Effector CD8-positive, alpha-beta T cell (primary cell): Measurements from ENCODE around the gene AGPAT1.
A peak's percentile ranks its signal among the peaks of the same experiment; 100 is the strongest.
"Not testable (repeated sequence)": the region's sequence is repeated elsewhere in the genome, so short reads cannot be mapped to it uniquely, and the experiment has no call there.

ENCODE experiments used
- DNase-seq: peaks from one replicate; lab custom pipeline; 2025; lab: John Stamatoyannopoulos, UW

AGPAT1 gene

GRCh38 chr6:32198866-32199265 is 23.0 kb upstream of the AGPAT1 start:
- no peak for DNase-seq

GRCh38 chr6:32198345-32198696 is 22.4 kb upstream of the AGPAT1 start:
- no peak for DNase-seq

DNA sequence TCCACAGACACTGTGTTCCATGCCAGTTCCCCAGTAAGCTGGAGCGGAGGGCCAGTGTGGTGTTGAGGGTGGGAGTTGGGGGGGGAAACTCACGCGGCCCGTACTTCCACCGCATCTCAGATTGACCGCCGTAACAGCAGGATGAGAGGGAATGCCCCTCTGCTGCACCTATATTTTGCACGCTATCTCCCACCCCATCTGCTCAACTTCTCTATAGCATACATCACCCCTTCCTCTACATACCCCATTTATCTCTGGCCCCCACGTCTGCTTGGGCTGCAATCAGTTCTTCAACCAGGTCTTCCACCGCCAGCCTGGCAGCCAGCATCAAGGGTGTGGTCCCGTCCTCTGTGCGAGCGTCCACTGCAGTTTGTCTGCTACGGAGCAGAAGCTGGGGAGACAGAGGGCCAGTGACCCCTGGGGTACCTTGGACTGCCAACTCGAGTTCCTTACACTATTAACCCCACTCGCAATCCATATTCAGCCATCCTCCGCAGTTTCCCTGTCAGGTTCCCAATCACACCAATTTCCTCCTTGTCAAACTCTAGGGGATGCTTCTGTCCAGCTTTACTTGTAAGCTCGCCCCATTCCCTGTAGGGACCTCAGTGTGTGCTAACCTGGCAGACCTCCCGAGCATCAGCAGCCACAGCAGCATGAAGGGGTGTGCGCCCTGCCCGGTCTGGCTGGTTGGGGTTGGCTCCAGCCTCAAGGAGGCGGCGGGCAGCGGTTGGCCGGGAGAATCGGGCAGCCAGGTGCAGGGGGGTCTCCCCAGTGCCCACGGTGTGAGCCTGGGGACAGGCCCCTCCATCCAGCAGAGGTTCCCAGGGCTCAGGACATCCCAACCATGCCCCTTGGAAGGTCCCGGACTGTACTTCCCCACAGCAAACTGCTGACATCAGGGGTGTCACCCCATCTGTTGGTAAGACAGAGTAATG is 21.1 kb upstream of the AGPAT1 start:
- DNase-seq, result no peak

DNA sequence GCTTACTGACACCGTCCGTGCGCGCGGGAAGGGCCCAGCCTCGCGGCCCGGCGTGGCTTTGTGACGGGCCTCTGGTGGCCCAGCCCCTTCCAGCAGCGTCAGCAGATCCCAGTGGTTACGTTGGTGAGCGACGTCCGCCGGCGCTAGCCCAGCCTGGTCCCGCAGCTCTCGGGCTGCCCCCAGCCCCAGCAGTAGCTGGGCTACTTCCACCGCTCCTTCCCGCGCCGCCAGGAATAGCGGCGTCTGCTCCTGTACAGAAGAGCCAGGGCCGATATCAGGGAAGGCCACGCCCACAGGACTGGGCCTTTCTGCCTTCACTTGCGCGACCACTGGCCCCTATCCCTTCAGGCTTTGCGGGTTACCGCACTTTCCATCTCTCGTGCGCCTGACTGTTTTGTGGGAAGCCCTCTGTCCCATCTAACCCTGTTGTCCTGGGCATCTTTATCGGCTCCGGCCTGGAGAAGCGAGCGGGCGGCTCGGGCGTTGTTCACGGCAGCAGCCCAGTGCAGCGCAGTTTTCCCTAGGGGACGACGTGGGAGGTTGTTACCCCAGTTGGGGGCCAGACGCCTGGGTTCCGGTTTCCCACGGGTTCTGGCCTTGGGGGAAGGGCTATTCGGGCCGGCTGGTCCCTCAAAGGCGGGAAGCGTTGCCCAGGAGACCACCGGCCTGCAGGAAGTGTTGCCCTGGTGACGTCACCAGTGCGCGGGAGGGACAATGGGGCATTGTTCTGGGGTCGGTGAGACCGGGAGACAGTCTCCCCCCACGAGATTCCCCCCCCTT is 20.2 kb upstream of the AGPAT1 start:
- DNase-seq, result peak; percentile 57

DNA sequence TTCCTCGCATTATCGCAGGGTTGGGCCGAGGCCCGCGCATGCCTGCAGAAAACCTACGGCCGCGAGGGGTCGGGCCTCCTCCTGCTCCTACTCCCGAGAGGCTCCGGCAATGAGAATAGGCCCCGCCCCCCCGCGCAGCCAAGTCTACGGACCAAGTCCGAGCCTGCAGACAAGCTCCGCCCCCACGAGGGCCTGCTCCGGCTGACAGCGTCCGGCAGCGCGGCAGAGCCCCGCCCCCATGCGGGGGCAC is 19.7 kb upstream of the AGPAT1 start:
- peak; percentile 98 for DNase-seq

- DNase-seq, result no peak
These were observed 19.2 kb upstream of the AGPAT1 start for GRCh38 chr6:32194825-32195651.

- DNase-seq, result no peak
These were observed 18.5 kb upstream of the AGPAT1 start for GRCh38 chr6:32194388-32194787.

DNA sequence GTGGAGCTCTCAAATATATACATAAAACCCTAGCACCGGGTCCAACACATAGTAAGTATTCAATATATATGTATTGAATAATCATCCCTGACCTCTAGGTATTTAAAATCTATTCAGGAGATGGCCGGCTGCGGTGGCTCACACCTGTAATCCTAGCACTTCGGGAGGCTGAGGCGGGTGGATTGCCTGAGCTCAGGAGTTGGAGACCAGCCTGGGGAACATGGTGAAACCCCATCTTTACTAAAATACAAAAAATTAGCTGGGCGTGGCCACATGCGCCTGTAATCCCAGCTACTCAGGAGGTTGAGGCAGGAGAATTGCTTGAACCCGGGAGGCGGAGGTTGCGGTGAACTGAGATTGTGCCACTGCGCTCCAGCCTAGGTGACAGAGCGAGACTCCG is 17.2 kb upstream of the AGPAT1 start:
- not testable (repeated sequence) for DNase-seq

- DNase-seq, result peak; percentile 37
These were observed 16.7 kb upstream of the AGPAT1 start, which contains the start of gene GPSM3 for GRCh38 chr6:32192608-32193039. TSS of gene GPSM3 (minus strand) at chr6:32192643. CDS start at chr6:32192513, 130 bp downstream.

DNA sequence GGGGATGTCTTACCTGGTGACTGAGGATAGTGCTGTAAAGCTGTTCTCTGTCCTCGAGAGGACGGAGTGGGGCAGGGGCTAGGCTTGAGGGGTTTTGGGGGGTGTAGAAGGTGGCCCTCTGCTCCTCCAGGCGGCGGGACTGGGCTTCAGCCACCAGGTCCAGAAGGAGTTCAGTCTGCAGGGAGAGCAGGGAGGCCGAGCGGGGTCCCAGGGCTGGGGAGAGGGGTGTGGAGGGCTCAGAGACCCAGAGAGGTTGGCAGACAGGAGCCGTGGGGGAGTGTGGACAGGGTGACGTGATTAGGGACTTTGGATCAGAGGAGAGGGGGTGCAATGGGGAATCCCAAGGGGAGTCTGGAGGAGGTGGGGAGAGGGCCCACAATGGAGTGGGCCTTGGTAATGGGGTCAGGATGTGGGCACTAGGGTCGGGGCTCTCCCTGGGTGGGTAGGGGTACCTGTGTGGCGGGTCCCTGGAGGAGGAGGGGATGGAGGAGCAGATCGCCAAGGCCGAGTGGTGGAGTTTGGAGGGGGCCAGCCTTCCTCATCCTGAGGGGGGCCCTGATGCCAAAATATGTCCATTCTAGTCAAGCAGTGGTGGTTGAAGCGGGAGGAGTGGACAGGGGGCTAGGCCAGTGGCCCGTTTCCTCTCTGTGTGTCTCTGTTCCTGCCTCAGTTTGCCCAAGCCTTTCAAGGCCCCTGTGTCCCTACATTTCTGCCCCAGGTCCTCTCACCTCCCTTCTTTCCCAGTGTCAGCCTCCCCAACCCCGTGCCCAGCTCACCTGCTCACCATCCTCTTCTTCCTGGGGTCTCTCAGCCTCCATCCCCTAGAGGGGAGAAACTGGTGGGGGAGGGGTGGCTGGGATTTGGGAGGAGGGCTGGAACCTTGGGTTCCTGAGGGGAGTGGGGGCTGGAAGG is 16.1 kb upstream of the AGPAT1 start:
- peak; percentile 11 for DNase-seq

DNA sequence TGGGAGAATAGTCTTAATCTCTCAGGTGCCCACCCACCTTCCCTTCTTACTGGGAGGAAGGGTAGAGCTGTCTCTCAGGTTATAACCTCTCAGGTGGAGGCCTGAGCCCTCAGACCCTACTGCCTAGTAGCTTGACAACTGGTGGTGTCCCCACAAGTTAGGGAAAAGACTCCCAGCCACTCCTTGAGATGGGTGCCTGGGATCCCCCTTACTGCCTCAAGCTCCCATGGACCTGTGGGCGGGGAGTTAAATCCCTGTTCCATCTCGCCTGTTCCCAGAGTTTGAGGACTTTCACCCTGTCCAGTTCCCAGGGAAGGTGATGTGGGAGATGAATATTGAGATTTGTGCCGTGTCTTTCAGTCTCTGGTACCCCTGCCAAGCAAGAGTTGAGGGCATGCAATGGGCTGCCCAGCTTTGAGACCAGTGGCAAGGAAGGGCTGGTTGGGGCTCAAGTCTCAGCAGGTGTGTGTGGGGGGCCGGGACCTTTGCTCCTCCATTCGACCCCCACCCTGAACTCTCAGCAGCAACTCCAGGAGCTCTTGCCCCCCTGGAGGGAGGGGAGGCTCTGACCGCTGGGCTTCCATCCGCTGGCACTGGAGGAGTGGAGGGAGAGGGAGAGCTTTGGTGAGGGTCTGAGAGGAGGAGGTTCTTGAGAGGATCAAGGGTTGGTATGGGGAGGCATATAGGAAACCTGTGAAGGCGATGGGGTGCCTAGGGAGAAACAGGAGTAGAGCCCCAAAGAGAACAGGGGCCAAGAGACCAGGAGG is 15.2 kb upstream of the AGPAT1 start:
- no peak for DNase-seq

DNA sequence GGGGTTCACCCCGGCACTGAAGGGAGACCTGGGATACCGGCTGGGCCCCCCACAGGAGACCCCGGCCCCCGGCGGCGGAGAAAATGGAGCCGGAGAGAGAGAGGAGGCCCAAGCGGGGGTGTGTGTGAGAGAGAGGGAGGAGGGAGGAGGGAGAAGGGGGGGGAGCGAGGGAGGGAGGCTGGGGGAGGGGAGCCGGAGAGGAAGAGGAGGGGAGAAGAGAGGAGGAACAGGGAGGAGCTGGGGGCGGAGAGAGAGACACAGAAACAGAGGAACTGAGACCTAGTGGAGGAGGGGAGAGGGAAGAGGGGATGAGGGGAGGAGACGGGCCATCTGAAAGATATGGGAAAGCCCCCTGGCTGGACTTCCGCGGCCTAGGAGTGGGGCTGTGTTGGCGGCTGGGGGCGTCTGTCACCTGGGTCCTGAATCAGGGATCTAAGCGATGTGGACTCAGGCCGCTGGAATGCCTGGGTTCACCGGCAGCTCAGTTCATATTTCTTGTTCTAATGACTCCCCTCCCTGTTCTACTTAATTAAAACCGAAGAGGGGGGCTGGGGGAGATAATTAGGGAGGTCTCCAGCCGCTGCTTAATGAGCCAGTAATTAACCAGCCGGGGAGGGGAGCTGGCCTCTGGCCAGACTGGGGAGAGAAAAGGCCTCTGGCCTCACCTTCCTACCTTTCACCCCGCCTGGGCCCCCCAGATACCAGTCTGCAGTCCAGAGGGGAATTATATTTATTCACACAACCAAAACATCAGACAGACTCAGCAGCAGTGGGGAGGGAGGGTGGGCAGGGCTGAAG is 14.4 kb upstream of the AGPAT1 start, which contains the start of gene PBX2:
PBX2 (minus strand) TSS at position 149 of the 798 bp plus-strand sequence. CDS start 287 bp downstream, outside the sequence.
- DNase-seq, result peak; percentile 59

GRCh38 chr6:32189742-32190053 is 13.8 kb upstream of the AGPAT1 start:
- no peak for DNase-seq

DNA sequence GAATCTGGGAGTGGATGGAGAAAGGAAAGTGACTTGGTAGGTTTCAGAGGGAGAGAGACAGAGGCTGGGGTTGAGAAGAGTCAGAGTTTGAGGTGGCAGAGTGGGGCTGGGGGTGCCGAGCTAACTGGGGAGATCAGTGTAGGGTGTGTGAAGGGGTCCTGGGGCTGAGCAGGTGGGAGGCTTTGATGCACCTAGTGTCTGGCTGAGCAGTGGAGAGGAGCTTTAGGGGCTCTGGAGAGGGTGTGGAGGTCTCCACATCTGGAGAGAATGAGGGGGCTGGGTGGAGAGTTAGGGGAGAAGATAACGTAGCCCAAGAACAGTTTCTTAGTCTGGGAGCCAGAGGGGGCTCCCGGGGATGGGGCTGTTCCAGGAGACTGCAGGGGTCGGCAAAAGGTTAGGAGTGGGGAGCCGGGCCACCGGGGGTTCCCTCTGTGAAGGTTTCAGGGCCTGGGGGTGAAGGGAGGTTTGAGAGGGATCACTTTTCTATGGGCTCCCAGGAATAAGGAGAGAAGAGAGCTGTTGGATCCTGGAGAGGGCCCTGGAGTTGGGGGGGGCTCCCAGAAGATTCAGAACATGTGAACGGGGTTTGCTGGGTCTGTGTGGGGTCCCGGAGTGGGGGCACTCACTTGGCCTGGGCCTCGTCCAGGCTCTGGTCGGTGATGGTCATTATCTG is 13.3 kb upstream of the AGPAT1 start:
- no peak for DNase-seq

DNA sequence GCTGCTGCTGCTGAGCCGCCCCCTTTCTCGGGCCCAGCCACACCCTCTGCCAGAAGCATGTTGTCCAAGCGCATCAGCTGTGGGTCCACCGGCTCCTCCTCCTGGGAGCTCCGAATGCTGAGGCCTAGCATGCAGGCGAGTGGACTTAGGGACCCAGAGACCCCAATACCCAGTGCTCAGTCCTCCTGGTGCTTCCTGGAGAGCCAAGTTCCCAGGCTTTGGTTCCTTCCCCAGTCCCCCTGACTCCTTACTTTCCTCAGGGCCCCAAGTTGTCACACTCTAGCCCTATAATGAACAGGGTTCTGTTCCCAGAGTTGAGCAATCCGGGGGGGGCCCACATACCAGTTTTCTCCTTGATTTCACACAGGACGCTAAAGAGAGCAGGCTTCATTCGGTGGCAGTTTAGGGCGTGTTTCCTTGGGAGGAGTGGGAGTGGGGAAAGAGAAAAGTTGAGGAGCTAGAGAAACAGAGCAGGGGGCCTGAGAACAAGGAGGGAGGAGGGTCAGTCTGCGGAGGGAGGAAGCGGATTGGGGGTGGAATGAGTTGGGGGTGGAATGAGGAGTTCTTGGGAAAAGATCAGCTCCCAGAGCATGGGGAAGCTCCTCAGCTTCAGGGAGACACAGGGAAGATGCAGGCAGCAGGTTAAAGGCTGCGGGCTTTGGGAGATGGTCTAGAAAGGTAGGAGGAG is 12.6 kb upstream of the AGPAT1 start:
- DNase-seq, result no peak

DNA sequence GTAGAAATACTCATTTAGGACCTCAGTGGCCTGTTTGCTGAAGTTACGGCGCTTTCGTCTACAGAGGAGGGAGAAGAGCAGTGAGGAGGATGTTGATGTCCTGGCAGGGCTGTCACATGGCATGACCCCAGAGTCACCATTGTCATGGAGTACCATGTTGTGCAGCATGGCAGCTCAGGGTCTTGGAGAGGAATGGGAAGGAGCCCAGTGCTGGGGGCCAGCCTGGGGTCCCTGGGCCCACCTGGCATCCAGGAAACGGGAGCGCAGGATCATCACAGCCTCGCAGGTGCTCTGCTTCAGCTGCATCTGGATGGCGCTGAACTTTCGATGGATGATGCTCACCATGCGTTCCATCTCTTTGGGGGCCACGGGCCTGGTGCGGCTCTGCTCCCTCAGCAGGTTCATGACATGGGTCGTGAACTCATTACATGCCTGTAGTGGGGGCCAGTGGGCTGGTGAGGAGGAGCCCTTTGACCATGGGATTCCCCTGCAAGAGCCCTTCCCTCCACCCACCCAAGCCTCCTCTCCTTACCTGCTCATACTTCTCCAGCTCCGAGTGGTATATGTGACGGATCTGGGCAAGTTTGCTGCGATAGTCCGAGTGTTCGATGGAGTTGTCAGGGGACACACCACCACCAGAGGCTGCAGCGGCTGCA is 12.0 kb upstream of the AGPAT1 start:
- DNase-seq, result not testable (repeated sequence)

- no peak for DNase-seq
These were observed 11.3 kb upstream of the AGPAT1 start for GRCh38 chr6:32187009-32187709.
